ENCODE data around the gene PKNOX2. TPM values are rescaled to one million over a fixed set of nuclear protein-coding genes. Genes with fewer than 3 reads are reported as not detected.
"Not testable (repeated sequence)": the region's sequence is repeated elsewhere in the genome, so short reads cannot be mapped to it uniquely, and the experiment has no call there.

PKNOX2 gene
- total and polyA plus RNA-seq, 4 donors = 3.1 to 10.6 (median 7.9) TPM

GRCh38 chr11:125221461-125221860 is 56.9 kb downstream of the PKNOX2 start:
- Histone ChIP-seq H3K27ac (ENCODE audit: low read depth in 1 of 2, low read length in 1 of 2) (no peak overlapping the region), H3K9me3 (ENCODE audit: control insufficient read depth in 4 of 4, insufficient read depth in 3 of 4, low read length in 3 of 4) (peaks cover 0 to 2% (median 0%) of the 10 kb centered on the region in 4 donors), H3K9ac (ENCODE audit: insufficient read depth in 1 of 2, low read length in 2 of 2) (no peak overlapping the region), H3K4me1 (ENCODE audit: control insufficient read depth in 5 of 5, insufficient read depth in 5 of 5, low read length in 5 of 5) (peaks cover 0 to 32% (median 20%) of the 10 kb centered on the region in 5 donors), H3K4me3 (no peak overlapping the region), H3K36me3 (ENCODE audit: control insufficient read depth in 4 of 4, insufficient read depth in 4 of 4, low read length in 4 of 4) (no peaks in the 10 kb centered on the region), H3K27me3 (ENCODE audit: control insufficient read depth in 3 of 3, insufficient read depth in 3 of 3, low read length in 2 of 3) (no peaks in the 10 kb centered on the region)
- ATAC-seq (ENCODE audit: insufficient read depth, low FRiP score) = no peak
- peak in 1 of 3 donors; percentile 30 for DNase-seq
- TF ChIP-seq CTCF (IDR thresholded peaks at IDR 0.05; ENCODE audit: control extremely low read depth, extremely low read depth) = no peak
- WGBS, 2 donors = 73 to 81% methylated on average over 10 of the region's 10 CpGs

DNA sequence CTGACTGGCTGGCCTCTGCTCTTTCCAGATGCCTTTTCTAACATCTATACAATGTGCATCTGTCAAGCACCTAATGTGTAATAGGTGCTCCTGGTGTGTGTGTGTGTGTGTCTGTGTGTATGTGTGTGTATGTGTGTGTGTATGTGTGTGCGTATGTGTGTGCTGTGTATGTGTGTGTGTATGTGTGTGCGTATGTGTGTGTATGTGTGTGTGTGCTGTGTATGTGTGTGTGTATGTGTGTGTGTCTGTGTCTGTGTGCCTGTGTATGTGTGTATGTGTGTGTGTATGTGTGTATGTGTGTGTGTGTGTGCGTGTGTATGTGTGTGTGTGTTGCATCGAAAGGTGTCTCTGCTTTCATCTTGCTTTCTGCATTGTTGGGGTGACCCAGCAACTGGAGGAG is 57.9 kb downstream of the PKNOX2 start:
- no peaks in the 10 kb centered on the region for H3K36me3 ChIP-seq (ENCODE audit: control insufficient read depth in 4 of 4, insufficient read depth in 4 of 4, low read length in 4 of 4)
- H3K27me3 ChIP-seq (ENCODE audit: control insufficient read depth in 3 of 3, insufficient read depth in 3 of 3, low read length in 2 of 3) = no peaks in the 10 kb centered on the region
- H3K4me1 ChIP-seq (ENCODE audit: control insufficient read depth in 5 of 5, insufficient read depth in 5 of 5, low read length in 5 of 5) = peaks cover 0 to 31% (median 18%) of the 10 kb centered on the region in 5 donors
- peak overlapping the region in 1 of 2 donors; percentile 9 for H3K27ac ChIP-seq (ENCODE audit: low read depth in 1 of 2, low read length in 1 of 2)
- no peak for TF ChIP-seq CTCF (IDR thresholded peaks at IDR 0.05; ENCODE audit: control extremely low read depth, extremely low read depth)
- H3K4me3 ChIP-seq = no peak overlapping the region
- DNase-seq (no peak), ATAC-seq (ENCODE audit: insufficient read depth, low FRiP score) (no peak)
- peaks cover 0 to 2% (median 0%) of the 10 kb centered on the region in 4 donors for H3K9me3 ChIP-seq (ENCODE audit: control insufficient read depth in 4 of 4, insufficient read depth in 3 of 4, low read length in 3 of 4)
- WGBS, 2 donors = 90 to 95% methylated on average over 4 of the region's 4 CpGs
- H3K9ac ChIP-seq (ENCODE audit: insufficient read depth in 1 of 2, low read length in 2 of 2) = no peak overlapping the region

- not testable (repeated sequence) for H3K4me3 ChIP-seq; H3K27ac ChIP-seq (ENCODE audit: low read depth in 1 of 2, low read length in 1 of 2); H3K9ac ChIP-seq (ENCODE audit: insufficient read depth in 1 of 2, low read length in 2 of 2); H3K9me3 ChIP-seq (ENCODE audit: control insufficient read depth in 4 of 4, insufficient read depth in 3 of 4, low read length in 3 of 4); H3K27me3 ChIP-seq (ENCODE audit: control insufficient read depth in 3 of 3, insufficient read depth in 3 of 3, low read length in 2 of 3); H3K36me3 ChIP-seq (ENCODE audit: control insufficient read depth in 4 of 4, insufficient read depth in 4 of 4, low read length in 4 of 4); DNase-seq; ATAC-seq (ENCODE audit: insufficient read depth, low FRiP score)
- peaks cover 0 to 31% (median 20%) of the 10 kb centered on the region in 5 donors for H3K4me1 ChIP-seq (ENCODE audit: control insufficient read depth in 5 of 5, insufficient read depth in 5 of 5, low read length in 5 of 5)
- WGBS, 2 donors = 76 to 78% methylated on average over 6 of the region's 6 CpGs
These were observed 58.6 kb downstream of the PKNOX2 start for GRCh38 chr11:125223161-125223560.

DNA sequence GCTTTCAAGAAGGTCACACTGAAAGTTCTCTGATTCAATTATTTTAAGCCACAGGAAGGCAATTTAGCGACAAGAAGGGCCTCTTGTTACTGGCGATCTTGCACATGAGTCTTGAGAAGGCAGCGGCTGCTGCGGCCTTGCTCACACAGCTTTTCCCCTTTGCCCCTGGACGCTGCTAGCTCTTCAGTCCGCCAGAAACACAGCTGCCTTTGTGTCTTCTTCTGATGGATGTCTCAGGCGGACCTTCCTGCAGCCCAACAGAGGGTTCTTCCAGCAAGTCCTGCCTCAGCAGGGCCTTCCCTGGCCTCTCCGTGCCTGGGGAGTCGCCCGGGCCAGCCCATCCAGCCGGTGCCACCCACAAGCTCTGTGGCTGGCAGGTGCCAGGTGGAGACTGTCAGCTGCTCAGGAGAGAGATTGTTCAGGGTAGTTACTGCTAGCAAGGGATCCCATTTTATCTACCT is 59.4 kb downstream of the PKNOX2 start:
- peak overlapping the region in 1 of 2 donors; percentile 28 for H3K27ac ChIP-seq (ENCODE audit: low read depth in 1 of 2, low read length in 1 of 2)
- no peak overlapping the region for H3K9ac ChIP-seq (ENCODE audit: insufficient read depth in 1 of 2, low read length in 2 of 2)
- ATAC-seq (ENCODE audit: insufficient read depth, low FRiP score) = no peak

More for the DNA sequence above, 59.4 kb downstream of the PKNOX2 start:
- Histone ChIP-seq H3K9me3 (ENCODE audit: control insufficient read depth in 4 of 4, insufficient read depth in 3 of 4, low read length in 3 of 4) (peaks cover 0 to 2% (median 0%) of the 10 kb centered on the region in 4 donors), H3K27me3 (ENCODE audit: control insufficient read depth in 3 of 3, insufficient read depth in 3 of 3, low read length in 2 of 3) (no peaks in the 10 kb centered on the region), H3K4me3 (no peak overlapping the region), H3K4me1 (ENCODE audit: control insufficient read depth in 5 of 5, insufficient read depth in 5 of 5, low read length in 5 of 5) (peaks cover 0 to 31% (median 21%) of the 10 kb centered on the region in 5 donors), H3K36me3 (ENCODE audit: control insufficient read depth in 4 of 4, insufficient read depth in 4 of 4, low read length in 4 of 4) (no peaks in the 10 kb centered on the region)
- 84 to 94% methylated on average over 11 of the region's 11 CpGs for WGBS, 2 donors
- DNase-seq = peak in 1 of 3 donors; percentile 44
- no peak for TF ChIP-seq CTCF (IDR thresholded peaks at IDR 0.05; ENCODE audit: control extremely low read depth, extremely low read depth)

Data from lung (tissue), 12 donors.